Endothelial cell of umbilical vein (primary cell): ENCODE data around the gene PTPRK. TPM values are rescaled to one million over a fixed set of nuclear protein-coding genes. Genes with fewer than 3 reads are reported as not detected.

Experiments
- BruUV-seq: library from RNA; stranded (reverse); fragments of 400-500 nt; replicated peaks from 2 replicates; lab custom pipeline; 2021; lab: Mats Ljungman, UMichigan
- CTCF ChIA-PET: fragments of 300-600, 350-600 bp; sonication (Branson Sonifier 250); formaldehyde crosslinking; loops from one replicate; lab custom pipeline; 2021; ENCODE audit warnings: antibody characterized with exemption, inconsistent platforms; lab: Charles Lee
- POLR2A ChIA-PET: fragments of 300-600, 350-600 bp; sonication (Branson Sonifier 250); formaldehyde crosslinking; loops from one replicate; lab custom pipeline; 2021; ENCODE audit warnings: antibody characterized with exemption, inconsistent platforms; lab: Charles Lee
- DNase-seq: peaks from one replicate; pipeline ENCODE4 v3.0.0-alpha.2; 2011; ENCODE audit warnings: low read depth, low spot score
- FAIRE-seq: peaks from 2 replicates; lab custom pipeline; 2011; peaks lifted over from hg19 to GRCh38; lab: Jason Lieb, UNC
- H2AFZ ChIP-seq: 2 replicates; pipeline ENCODE4 v1.6.0; 2012; ENCODE audit warnings: low read depth, low read length, control low read depth, inconsistent platforms
- H3K27ac ChIP-seq: 2 replicates; pipeline ENCODE4 v1.5.1; 2011; ENCODE audit warnings: low read depth, mild to moderate bottlenecking, control low read depth, low read length, moderate library complexity; ENCODE audit not compliant: insufficient read depth
- H3K27me3 ChIP-seq, 2 experiments: 2 replicates each; pipeline versions ENCODE4 v1.6.0 to v1.6.1; 2011; ENCODE audit warnings: low read length in 2 of 2, mixed read lengths in 1 of 2; ENCODE audit not compliant: control insufficient read depth in 2 of 2, insufficient read depth in 2 of 2
- H3K36me3 ChIP-seq, 2 experiments: 2 replicates in 1 of 2; 3 replicates in 1 of 2; pipeline ENCODE4 v1.5.1; 2011; ENCODE audit warnings: low read length in 2 of 2, mild to moderate bottlenecking in 1 of 2, moderate library complexity in 1 of 2; ENCODE audit not compliant: control insufficient read depth in 2 of 2, insufficient read depth in 2 of 2; ENCODE audit errors: extremely low read depth in 1 of 2
- H3K4me1 ChIP-seq: 3 replicates; pipeline ENCODE4 v1.5.1; 2011; ENCODE audit warnings: mild to moderate bottlenecking, low read length; ENCODE audit not compliant: control insufficient read depth, insufficient read depth; ENCODE audit errors: extremely low read depth
- H3K4me2 ChIP-seq: 2 replicates; pipeline ENCODE4 v1.6.1; 2011; ENCODE audit warnings: low read length, control low read depth, mixed read lengths; ENCODE audit not compliant: insufficient read depth
- H3K4me3 ChIP-seq, 3 experiments: fragments of 200-600 bp in 1 of 3; sonication (generic), shearing (Covaris generic) in 1 of 3; replicated peaks in 1 of 3; 2 replicates each; pipeline ENCODE4 v1.5.1; 2011 to 2016; ENCODE audit warnings: control low read depth in 3 of 3, low read length in 3 of 3, mild to moderate bottlenecking in 2 of 3, inconsistent platforms in 1 of 3, low read depth in 1 of 3, moderate library complexity in 1 of 3; ENCODE audit not compliant: insufficient read depth in 1 of 3
- H3K79me2 ChIP-seq: 2 replicates; pipeline ENCODE4 v1.6.0; 2012; ENCODE audit warnings: low read length, inconsistent platforms; ENCODE audit not compliant: control insufficient read depth, insufficient read depth
- H3K9ac ChIP-seq: replicated peaks from 2 replicates; pipeline ENCODE3; 2011; ENCODE audit warnings: low read length, control low read depth; ENCODE audit not compliant: insufficient read depth; ENCODE audit errors: extremely low read depth
- H3K9me1 ChIP-seq: replicated peaks from 3 replicates; pipeline ENCODE4 v1.6.0; 2011; ENCODE audit warnings: mild to moderate bottlenecking, low read length; ENCODE audit not compliant: control insufficient read depth, insufficient read depth; ENCODE audit errors: extremely low read depth
- H3K9me3 ChIP-seq: replicated peaks from 2 replicates; pipeline ENCODE4 v1.5.1; 2012; ENCODE audit warnings: low read length, inconsistent platforms; ENCODE audit not compliant: control insufficient read depth, insufficient read depth
- H4K20me1 ChIP-seq: replicated peaks from 2 replicates; pipeline ENCODE3; 2011; ENCODE audit warnings: mild to moderate bottlenecking, low read length; ENCODE audit not compliant: control insufficient read depth, insufficient read depth; ENCODE audit errors: extremely low read depth
- CTCF ChIP-seq, 2 donors: IDR thresholded peaks; 1 replicate in 1 of 2; 2 replicates in 1 of 2; pipeline ENCODE4 v1.5.1; 2011; ENCODE audit warnings: low read length in 2 of 2, mild to moderate bottlenecking in 2 of 2, moderate library complexity in 2 of 2, control low read depth in 1 of 2, inconsistent platforms in 1 of 2, low read depth in 1 of 2; ENCODE audit not compliant: insufficient read depth in 1 of 2; ENCODE audit errors: extremely low read depth in 1 of 2
- EZH2 ChIP-seq: IDR thresholded peaks from 2 replicates; pipeline ENCODE4 v1.6.1; 2012; ENCODE audit warnings: borderline replicate concordance, low read depth, mild to moderate bottlenecking, moderate library complexity, low read length, inconsistent platforms; ENCODE audit not compliant: severe bottlenecking
- FOS ChIP-seq: IDR thresholded peaks from 2 replicates; pipeline ENCODE4 v1.6.1; 2011; ENCODE audit warnings: mild to moderate bottlenecking, low read length, moderate library complexity, borderline replicate concordance; ENCODE audit not compliant: insufficient read depth
- GATA2 ChIP-seq: IDR thresholded peaks from 2 replicates; pipeline ENCODE4 v1.7.0; 2011; ENCODE audit warnings: low read depth, mild to moderate bottlenecking, moderate library complexity, mixed read lengths, low read length; ENCODE audit not compliant: insufficient read length, insufficient read depth
- JUN ChIP-seq: IDR thresholded peaks from 2 replicates; pipeline ENCODE4 v1.6.1; 2011; ENCODE audit warnings: borderline replicate concordance, low read depth; ENCODE audit not compliant: insufficient read length, insufficient read depth
- MYC ChIP-seq: IDR thresholded peaks from one replicate; pipeline ENCODE4 v1.6.1; 2011; ENCODE audit warnings: mild to moderate bottlenecking, low read depth, low read length
- POLR2A ChIP-seq: IDR thresholded peaks from 2 replicates; pipeline ENCODE4 v1.6.1; 2012; ENCODE audit warnings: low read depth, mild to moderate bottlenecking, control low read depth, low read length
- POLR2AphosphoS5 ChIP-seq: IDR thresholded peaks from 2 replicates; pipeline ENCODE4 v1.6.1; 2012; ENCODE audit warnings: low read depth, mild to moderate bottlenecking, control low read depth, low read length, moderate library complexity; ENCODE audit not compliant: insufficient read depth
- dilution Hi-C: fragments of 300-500 bp; cut with MboI; formaldehyde crosslinking; loops from one replicate; pipeline ENCODE4 v1.15.0; 2019; ENCODE audit warnings: low sequenced_read_pairs; ENCODE audit not compliant: extremely low pct_ligation_motif_present
- intact Hi-C: fragments of 100-400 bp; cut with micrococcal nuclease; formaldehyde crosslinking; loops from one replicate; pipeline ENCODE4 v1.10.0; 2022
- polyA plus RNA-seq, 4 experiments: library from polyadenylated mRNA; depleted of rRNA in 3 of 4; stranded (reverse) in 3 of 4; unstranded in 1 of 4; fragments of >200 nt; gene quantifications; 2 replicates each; pipeline versions ENCODE4 v1.2.1 to v1.2.3, GENCODE V29; 2011 to 2012; ENCODE audit warnings: missing spikeins in 1 of 4
- total RNA-seq: library from RNA; stranded (reverse); gene quantifications from 2 replicates; pipeline ENCODE4 v1.2.3, GENCODE V29; 2021
- TF ChIP-seq, protein P1 (sequence below): IDR thresholded peaks from 2 replicates; pipeline ENCODE4 v1.6.1; 2011; ENCODE audit not compliant: insufficient read depth, insufficient read length

The PTPRK gene
- total and polyA plus RNA-seq, 2 donors (not counting 3 experiments of a cell fraction or from before 2014, with no cell fraction given), result 15.2 to 74.0 TPM

- H3K79me2 ChIP-seq, result peaks cover 36% of the 10 kb centered on the region
- no peak overlapping the region for H3K4me2 ChIP-seq
- FAIRE-seq (no peak), DNase-seq (no peak)
- no TSS peak for BruUV-seq
- H3K4me3 ChIP-seq, result no peak overlapping the region
- H3K9me3 ChIP-seq, result no peaks in the 10 kb centered on the region
- dilution Hi-C loops, result no loop called here
- peaks cover 4% of the 10 kb centered on the region for H4K20me1 ChIP-seq
- H3K27ac ChIP-seq, result no peak overlapping the region
- no peak for TF ChIP-seq POLR2AphosphoS5
- no peak for TF ChIP-seq FOS
- TF ChIP-seq, protein P1, sequence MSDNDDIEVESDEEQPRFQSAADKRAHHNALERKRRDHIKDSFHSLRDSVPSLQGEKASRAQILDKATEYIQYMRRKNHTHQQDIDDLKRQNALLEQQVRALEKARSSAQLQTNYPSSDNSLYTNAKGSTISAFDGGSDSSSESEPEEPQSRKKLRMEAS, result no peak
- TF ChIP-seq GATA2, result no peak
- TF ChIP-seq JUN, result no peak
- no peak for TF ChIP-seq EZH2
- TF ChIP-seq POLR2A, result no peak
- no peak for TF ChIP-seq CTCF (IDR thresholded peaks at IDR 0.05; ENCODE audit: extremely low read depth in 1 of 2, insufficient read depth in 1 of 2, low read depth in 1 of 2, low read length in 2 of 2)
- TF ChIP-seq MYC, result no peak
- POLR2A ChIA-PET, result interaction anchor here (0.7 kb wide), 1 partner anchor 291 kb away, joined by 5 read pairs; no protein-coding TSS in a partner anchor
- no peak overlapping the region for H2AFZ ChIP-seq
- no peaks in the 10 kb centered on the region for H3K27me3 ChIP-seq
- CTCF ChIA-PET, result no interaction called here
- H3K9me1 ChIP-seq, result no peaks in the 10 kb centered on the region
- no peaks in the 10 kb centered on the region for H3K4me1 ChIP-seq
- no peak overlapping the region for H3K9ac ChIP-seq
- no peaks in the 10 kb centered on the region for H3K36me3 ChIP-seq
- intact Hi-C loops, result no loop called here
These were observed 98.2 kb downstream of the PTPRK start for GRCh38 chr6:128422200-128422599.
